Lower leg skin (tissue), 4 donors: ENCODE measurements around the gene SORCS2. TPM values are rescaled to one million over a fixed set of nuclear protein-coding genes. Genes with fewer than 3 reads are reported as not detected.

ENCODE experiments used
- DNase-seq, 2 donors: peaks; one replicate each; pipeline ENCODE4 v3.0.0-alpha.2; 2019; ENCODE audit warnings: low spot score in 2 of 2
- H3K4me3 ChIP-seq: fragments of 200-600 bp; sonication (generic); 2 replicates; pipeline ENCODE4 v1.5.1; 2017; ENCODE audit warnings: mild to moderate bottlenecking, low read depth; ENCODE audit not compliant: poor library complexity, severe bottlenecking
- CTCF ChIP-seq, 3 donors: fragments of 450-650 bp; IDR thresholded peaks; one replicate each; pipeline ENCODE4 v1.5.1; 2016; ENCODE audit warnings: antibody characterized with exemption in 3 of 3, mild to moderate bottlenecking in 3 of 3, moderate library complexity in 2 of 3
- POLR2A ChIP-seq, 2 donors: fragments of 450-650 bp; IDR thresholded peaks; one replicate each; pipeline ENCODE4 v1.6.1; 2016 to 2017; ENCODE audit warnings: antibody characterized with exemption in 2 of 2, mild to moderate bottlenecking in 1 of 2, moderate library complexity in 1 of 2
- WGBS, 2 donors: methylation state at CpG; one replicate each; pipeline ENCODE4 v1.1.5; 2018; 5-methylcytosine and 5-hydroxymethylcytosine counted together
- intact Hi-C: fragments of 100-400 bp; cut with DNase I; formaldehyde crosslinking; loops from one replicate; pipeline ENCODE4 v1.15.0; 2023; ENCODE audit warnings: low total_unique reads
- total RNA-seq, 4 donors: library from RNA; depleted of rRNA; stranded (reverse); fragments of >200 nt; gene quantifications; one replicate each; pipeline ENCODE4 v1.1.0, GENCODE V29; 2016

SORCS2 gene
- total RNA-seq, 4 donors from 2014 or later, result 1.1 to 6.4 (median 1.5) TPM

GRCh38 chr4:7463566-7464258 lies 271.4 kb downstream of the SORCS2 start:
- DNase-seq, result no peak
- H3K4me3 ChIP-seq, result no peak overlapping the region
- TF ChIP-seq POLR2A (IDR thresholded peaks at IDR 0.05), result no peak
- intact Hi-C loops, result no loop called here
- WGBS, 2 donors, result 74 to 79% methylated on average over 20 of the region's 20 CpGs

DNA sequence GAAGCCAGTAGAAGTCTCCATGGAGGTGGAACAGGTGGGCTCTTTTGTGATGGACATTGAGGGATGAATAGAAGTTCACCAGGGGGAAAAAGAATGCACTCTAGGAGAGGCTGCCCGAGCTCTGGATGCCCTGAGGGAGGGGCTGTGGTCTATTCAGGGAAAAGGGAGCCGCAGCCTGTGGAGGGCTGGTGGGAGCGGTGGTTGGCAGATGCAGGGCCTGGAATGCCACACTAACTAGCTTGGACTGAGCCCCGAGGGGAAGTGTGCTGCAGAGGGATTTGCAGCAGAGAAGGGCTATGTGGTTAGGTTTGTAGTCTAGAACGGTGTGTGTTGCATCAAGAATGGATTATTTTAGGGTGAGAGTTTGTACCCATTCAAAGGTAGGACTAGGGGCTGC lies 271.9 kb downstream of the SORCS2 start:
- intact Hi-C loops, result no loop called here
- 86 to 88% methylated on average over 5 of the region's 5 CpGs for WGBS, 2 donors
- TF ChIP-seq POLR2A (IDR thresholded peaks at IDR 0.05), result no peak
- no peak for TF ChIP-seq CTCF (IDR thresholded peaks at IDR 0.05)
- DNase-seq, result no peak
- no peak overlapping the region for H3K4me3 ChIP-seq

DNA sequence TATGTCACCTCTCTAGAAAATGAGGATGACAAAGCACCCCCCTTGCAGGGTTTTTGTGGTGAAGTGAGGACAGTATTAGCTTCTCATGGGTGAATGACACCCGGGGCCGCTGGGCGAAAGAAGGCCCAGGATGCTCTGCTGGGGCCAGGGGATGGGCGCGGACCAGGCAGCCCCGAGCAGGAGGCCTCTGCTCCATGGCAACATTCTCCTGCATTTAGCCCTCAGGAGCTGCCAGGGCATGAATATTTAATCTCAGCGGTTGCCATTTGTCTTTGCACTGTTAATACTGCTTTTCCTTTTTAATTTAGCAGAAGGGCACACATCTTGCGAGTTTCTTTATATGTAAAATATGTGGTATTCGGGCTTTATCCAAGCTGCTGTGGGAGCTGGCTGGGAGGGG lies 272.7 kb downstream of the SORCS2 start:
- H3K4me3 ChIP-seq, result no peak overlapping the region
- DNase-seq, result no peak
- 87 to 88% methylated on average over 9 of the region's 9 CpGs for whole genome bisulfite sequencing, 2 donors
- TF ChIP-seq POLR2A (IDR thresholded peaks at IDR 0.05) (no peak), CTCF (IDR thresholded peaks at IDR 0.05) (no peak)
- intact Hi-C loops, result no loop called here

DNA sequence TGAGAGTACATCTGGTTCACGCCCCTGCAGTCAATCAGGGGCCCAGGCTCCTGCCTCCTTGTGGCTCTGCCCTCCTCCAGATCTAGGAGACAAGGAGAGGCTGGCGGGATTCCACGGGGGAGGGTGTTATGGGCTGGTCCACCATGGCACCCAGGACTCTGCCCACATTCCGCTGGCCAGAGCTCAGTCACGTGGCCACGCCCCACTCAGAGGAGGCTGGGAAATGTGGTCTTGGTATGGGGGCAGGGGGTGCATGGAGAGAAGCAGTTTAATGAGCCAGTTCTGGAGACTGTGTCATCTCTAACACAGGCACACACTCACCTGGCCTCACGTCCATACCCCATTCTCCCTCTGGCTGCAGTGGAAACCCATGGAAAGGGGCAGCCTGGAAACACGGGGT lies 273.9 kb downstream of the SORCS2 start:
- no peak overlapping the region for H3K4me3 ChIP-seq
- no peak for DNase-seq
- TF ChIP-seq CTCF (IDR thresholded peaks at IDR 0.05) (no peak), POLR2A (IDR thresholded peaks at IDR 0.05) (no peak)
- 90 to 97% methylated on average over 7 to 8 of the region's 8 CpGs for WGBS, 2 donors
- intact Hi-C loops, result no loop called here

DNA sequence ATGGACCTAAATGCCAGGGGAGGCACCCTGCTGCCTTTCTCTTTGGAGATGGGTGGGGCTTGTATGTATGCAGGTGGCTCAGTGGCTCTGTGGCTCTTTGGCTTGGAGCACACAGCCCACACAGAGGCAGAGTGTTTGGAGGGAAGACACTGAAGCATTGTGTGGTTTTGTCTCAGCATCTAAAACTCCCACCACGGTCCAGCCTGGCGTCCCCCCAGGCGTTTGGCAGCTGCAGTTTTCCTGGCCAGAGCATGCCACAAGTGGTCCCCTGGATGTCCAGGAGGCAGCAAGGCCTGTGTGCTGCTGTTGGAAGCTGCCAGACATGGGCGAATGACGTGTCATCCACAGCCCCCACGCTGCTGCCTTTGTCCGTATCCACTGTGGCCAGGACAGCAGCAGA lies 274.6 kb downstream of the SORCS2 start:
- WGBS, 2 donors, result 82 to 93% methylated on average over 3 to 7 of the region's 7 CpGs
- DNase-seq, result no peak
- intact Hi-C loops, result no loop called here

GRCh38 chr4:7467471-7467870 lies 275.1 kb downstream of the SORCS2 start:
- 91 to 93% methylated on average over 6 to 7 of the region's 7 CpGs for WGBS, 2 donors
- TF ChIP-seq POLR2A (IDR thresholded peaks at IDR 0.05) (no peak), CTCF (IDR thresholded peaks at IDR 0.05) (no peak)
- H3K4me3 ChIP-seq, result no peak overlapping the region
- intact Hi-C loops, result no loop called here
- DNase-seq, result no peak

More for the DNA sequence above, 274.6 kb downstream of the SORCS2 start:
- TF ChIP-seq CTCF (IDR thresholded peaks at IDR 0.05), result no peak
- TF ChIP-seq POLR2A (IDR thresholded peaks at IDR 0.05), result no peak
- H3K4me3 ChIP-seq, result no peak overlapping the region
